Renal pelvis (tissue), 12 donors: ENCODE data around the gene MRPL2. TPM values are rescaled to one million over a fixed set of nuclear protein-coding genes. Genes with fewer than 3 reads are reported as not detected.

ENCODE experiments used
- DNase-seq: peaks from one replicate; pipeline ENCODE4 v3.0.0-alpha.2; 2013
- long read RNA-seq, 16 experiments: transcript quantifications; one replicate each; lab custom pipeline, GENCODE V29; 2026
- polyA plus RNA-seq, 3 donors: library from polyadenylated mRNA; unstranded; fragments of 120-200 nt; gene quantifications; one replicate each; pipeline ENCODE4 v1.2.1, GENCODE V29; 2013; ENCODE audit not compliant: insufficient read length in 3 of 3

Gene MRPL2
- 10 to 100 TPM; 65.2 to 69.9 (median 69.9) TPM for polyA plus RNA-seq
- long read RNA-seq, donor 1, transcript MRPL2-202 (7 exons, 1,588 nt) = major isoform, 9 of 35 reads
- long read RNA-seq, donor 1, transcript MRPL2-203 (2 exons, 689 nt) = minor isoform, 8 of 35 reads
- long read RNA-seq, donor 1, transcript MRPL2-208 (3 exons, 570 nt) = minor isoform, 7 of 35 reads
- long read RNA-seq, donor 1, partial matches to known transcripts = 9 of 35 reads
- long read RNA-seq, donor 1, other reads (novel, unspliced or antisense) = 0 of 35 reads
- long read RNA-seq, donor 2, transcript MRPL2-203 (2 exons, 689 nt) = minor isoform, 8 of 75 reads
- long read RNA-seq, donor 2, transcript MRPL2-202 (7 exons, 1,588 nt) = major isoform, 15 of 75 reads
- long read RNA-seq, donor 2, transcript MRPL2-208 (3 exons, 570 nt) = minor isoform, 10 of 75 reads
- long read RNA-seq, donor 2, partial matches to known transcripts = 26 of 75 reads
- long read RNA-seq, donor 2, other reads (novel, unspliced or antisense) = 11 of 75 reads
- long read RNA-seq, donor 3, transcript MRPL2-202 (7 exons, 1,588 nt) = major isoform, 11 of 54 reads
- long read RNA-seq, donor 3, transcript MRPL2-208 (3 exons, 570 nt) = minor isoform, 8 of 54 reads
- long read RNA-seq, donor 3, transcript MRPL2-203 (2 exons, 689 nt) = minor isoform, 7 of 54 reads
- long read RNA-seq, donor 3, partial matches to known transcripts = 24 of 54 reads
- long read RNA-seq, donor 3, other reads (novel, unspliced or antisense) = 0 of 54 reads
- long read RNA-seq, donor 4, transcript MRPL2-203 (2 exons, 689 nt) = minor isoform, 10 of 58 reads
- long read RNA-seq, donor 4, transcript MRPL2-202 (7 exons, 1,588 nt) = major isoform, 24 of 58 reads
- long read RNA-seq, donor 4, transcript MRPL2-208 (3 exons, 570 nt) = minor isoform, 11 of 58 reads
- long read RNA-seq, donor 4, partial matches to known transcripts = 8 of 58 reads
- long read RNA-seq, donor 4, other reads (novel, unspliced or antisense) = 0 of 58 reads
- long read RNA-seq, donor 5, partial matches to known transcripts = 0 of 13 reads
- long read RNA-seq, donor 5, other reads (novel, unspliced or antisense) = 0 of 13 reads
- long read RNA-seq, donor 6, transcript MRPL2-202 (7 exons, 1,588 nt) = major isoform, 12 of 78 reads
- long read RNA-seq, donor 6, transcript MRPL2-203 (2 exons, 689 nt) = minor isoform, 9 of 78 reads
- long read RNA-seq, donor 6, transcript MRPL2-208 (3 exons, 570 nt) = minor isoform, 6 of 78 reads
- long read RNA-seq, donor 6, partial matches to known transcripts = 38 of 78 reads
- long read RNA-seq, donor 6, other reads (novel, unspliced or antisense) = 9 of 78 reads
- long read RNA-seq, donor 7, transcript MRPL2-203 (2 exons, 689 nt) = minor isoform, 8 of 32 reads
- long read RNA-seq, donor 7, transcript MRPL2-208 (3 exons, 570 nt) = minor isoform, 6 of 32 reads
- long read RNA-seq, donor 7, transcript MRPL2-202 (7 exons, 1,588 nt) = major isoform, 13 of 32 reads
- long read RNA-seq, donor 7, partial matches to known transcripts = 0 of 32 reads
- long read RNA-seq, donor 7, other reads (novel, unspliced or antisense) = 0 of 32 reads
- long read RNA-seq, donor 8, transcript MRPL2-203 (2 exons, 689 nt) = major isoform, 6 of 12 reads
- long read RNA-seq, donor 8, partial matches to known transcripts = 0 of 12 reads
- long read RNA-seq, donor 8, other reads (novel, unspliced or antisense) = 0 of 12 reads
- long read RNA-seq, donor 9, transcript MRPL2-203 (2 exons, 689 nt) = minor isoform, 9 of 59 reads
- long read RNA-seq, donor 9, transcript MRPL2-202 (7 exons, 1,588 nt) = major isoform, 21 of 59 reads
- long read RNA-seq, donor 9, partial matches to known transcripts = 22 of 59 reads
- long read RNA-seq, donor 9, other reads (novel, unspliced or antisense) = 0 of 59 reads
- long read RNA-seq, donor 10, transcript MRPL2-203 (2 exons, 689 nt) = major isoform, 9 of 41 reads
- long read RNA-seq, donor 10, transcript MRPL2-208 (3 exons, 570 nt) = minor isoform, 6 of 41 reads
- long read RNA-seq, donor 10, transcript MRPL2-202 (7 exons, 1,588 nt) = major isoform, 9 of 41 reads
- long read RNA-seq, donor 10, partial matches to known transcripts = 14 of 41 reads
- long read RNA-seq, donor 10, other reads (novel, unspliced or antisense) = 0 of 41 reads
- long read RNA-seq, donor 11, transcript MRPL2-202 (7 exons, 1,588 nt) = major isoform, 5 of 12 reads
- long read RNA-seq, donor 11, partial matches to known transcripts = 0 of 12 reads
- long read RNA-seq, donor 11, other reads (novel, unspliced or antisense) = 0 of 12 reads
- long read RNA-seq, donor 12, transcript MRPL2-202 (7 exons, 1,588 nt) = major isoform, 15 of 53 reads
- long read RNA-seq, donor 12, transcript MRPL2-203 (2 exons, 689 nt) = minor isoform, 7 of 53 reads
- long read RNA-seq, donor 12, transcript MRPL2-208 (3 exons, 570 nt) = minor isoform, 5 of 53 reads
- long read RNA-seq, donor 12, partial matches to known transcripts = 23 of 53 reads
- long read RNA-seq, donor 12, other reads (novel, unspliced or antisense) = 0 of 53 reads
- long read RNA-seq, donor 13, transcript MRPL2-202 (7 exons, 1,588 nt) = major isoform, 7 of 15 reads
- long read RNA-seq, donor 13, partial matches to known transcripts = 0 of 15 reads
- long read RNA-seq, donor 13, other reads (novel, unspliced or antisense) = 0 of 15 reads
- long read RNA-seq, donor 14, transcript MRPL2-206 (2 exons, 428 nt) = minor isoform, 6 of 247 reads
- long read RNA-seq, donor 14, transcript MRPL2-203 (2 exons, 689 nt) = major isoform, 16 of 247 reads
- long read RNA-seq, donor 14, transcript MRPL2-208 (3 exons, 570 nt) = minor isoform, 6 of 247 reads
- long read RNA-seq, donor 14, transcript MRPL2-202 (7 exons, 1,588 nt) = major isoform, 16 of 247 reads
- long read RNA-seq, donor 14, partial matches to known transcripts = 193 of 247 reads
- long read RNA-seq, donor 14, other reads (novel, unspliced or antisense) = 5 of 247 reads
- long read RNA-seq, donor 15, transcript MRPL2-202 (7 exons, 1,588 nt) = major isoform, 19 of 70 reads
- long read RNA-seq, donor 15, transcript MRPL2-203 (2 exons, 689 nt) = minor isoform, 13 of 70 reads
- long read RNA-seq, donor 15, transcript MRPL2-208 (3 exons, 570 nt) = minor isoform, 5 of 70 reads
- long read RNA-seq, donor 15, partial matches to known transcripts = 29 of 70 reads
- long read RNA-seq, donor 15, other reads (novel, unspliced or antisense) = 0 of 70 reads
- long read RNA-seq, donor 16, transcript MRPL2-202 (7 exons, 1,588 nt) = major isoform, 18 of 58 reads
- long read RNA-seq, donor 16, transcript MRPL2-203 (2 exons, 689 nt) = minor isoform, 9 of 58 reads
- long read RNA-seq, donor 16, partial matches to known transcripts = 19 of 58 reads
- long read RNA-seq, donor 16, other reads (novel, unspliced or antisense) = 0 of 58 reads

- DNase-seq = peak; percentile 99
Measured at GRCh38 chr6:43059168-43060033, at the start of gene MRPL2, which contains the start of gene KLC4. TSS of gene MRPL2 (minus strand) at chr6:43059434. CDS start at chr6:43059381, 53 bp downstream. TSS of gene KLC4 (plus strand) at chr6:43059631. CDS start at chr6:43061336, 1,705 bp downstream.

GRCh38 chr6:43107344-43108062, 48.3 kb upstream of the MRPL2 start:
- DNase-seq = no peak

GRCh38 chr6:43105538-43106222, 46.4 kb upstream of the MRPL2 start:
- no peak for DNase-seq

GRCh38 chr6:43103253-43103876, 44.1 kb upstream of the MRPL2 start:
- DNase-seq = no peak

- no peak for DNase-seq
Measured at GRCh38 chr6:43101497-43101896, 42.3 kb upstream of the MRPL2 start.

GRCh38 chr6:43097502-43097901, 38.3 kb upstream of the MRPL2 start:
- no peak for DNase-seq

GRCh38 chr6:43097098-43097489, 37.9 kb upstream of the MRPL2 start:
- no peak for DNase-seq

- DNase-seq = peak; percentile 62
Measured at GRCh38 chr6:43096451-43097097, 37.3 kb upstream of the MRPL2 start.

GRCh38 chr6:43095939-43096338, 36.7 kb upstream of the MRPL2 start:
- no peak for DNase-seq

- DNase-seq = no peak
Measured at GRCh38 chr6:43093436-43094289, 34.4 kb upstream of the MRPL2 start.

- no peak for DNase-seq
Measured at GRCh38 chr6:43092635-43093034, 33.4 kb upstream of the MRPL2 start.

- DNase-seq = no peak
Measured at GRCh38 chr6:43091436-43091991, 32.3 kb upstream of the MRPL2 start.
